ENCODE measurements around the gene ATP2B2. TPM values are rescaled to one million over a fixed set of nuclear protein-coding genes. Genes with fewer than 3 reads are reported as not detected.

The ATP2B2 gene
- total RNA-seq, 4 donors from 2014 or later: 0.09 to 0.12 TPM; not detected in 2

GRCh38 chr3:10489746-10490483 lies 15.5 kb downstream of the ATP2B2 start:
- DNase-seq (ENCODE audit: low spot score) (no peak), ATAC-seq (ENCODE audit: low FRiP score) (no peak)
- no peak for TF ChIP-seq CTCF (IDR thresholded peaks at IDR 0.05)

- TF ChIP-seq CTCF (IDR thresholded peaks at IDR 0.05): no peak
- DNase-seq (ENCODE audit: low spot score): no peak
- ATAC-seq (ENCODE audit: low FRiP score): no peak
Measured at GRCh38 chr3:10487988-10488633, 17.3 kb downstream of the ATP2B2 start.

DNA sequence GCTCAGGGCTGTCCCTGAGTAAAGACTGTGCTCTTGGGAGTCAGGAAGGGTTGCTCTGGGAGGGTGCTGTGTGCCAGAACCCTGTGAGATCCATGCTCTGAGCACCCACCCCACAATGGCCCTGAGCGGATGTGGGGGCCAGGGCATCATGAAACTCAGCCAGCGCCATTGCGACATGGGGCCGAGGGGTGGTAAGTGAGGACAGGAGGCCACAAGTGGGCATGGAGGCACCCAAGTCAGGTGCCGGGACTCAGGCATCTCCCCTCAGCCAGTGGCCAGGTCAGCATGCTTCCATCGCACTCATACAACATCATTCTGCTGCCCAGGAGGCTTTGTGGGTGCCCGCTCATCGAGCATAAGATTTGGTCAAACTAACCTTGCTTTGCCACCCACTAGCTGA lies 19.6 kb downstream of the ATP2B2 start:
- TF ChIP-seq CTCF (IDR thresholded peaks at IDR 0.05): no peak
- ATAC-seq (ENCODE audit: low FRiP score) (no peak), DNase-seq (ENCODE audit: low spot score) (no peak)

- TF ChIP-seq CTCF (IDR thresholded peaks at IDR 0.05): no peak
- DNase-seq (ENCODE audit: low spot score): no peak
- ATAC-seq (ENCODE audit: low FRiP score): no peak
Measured at GRCh38 chr3:10485380-10485779, 20.0 kb downstream of the ATP2B2 start.

DNA sequence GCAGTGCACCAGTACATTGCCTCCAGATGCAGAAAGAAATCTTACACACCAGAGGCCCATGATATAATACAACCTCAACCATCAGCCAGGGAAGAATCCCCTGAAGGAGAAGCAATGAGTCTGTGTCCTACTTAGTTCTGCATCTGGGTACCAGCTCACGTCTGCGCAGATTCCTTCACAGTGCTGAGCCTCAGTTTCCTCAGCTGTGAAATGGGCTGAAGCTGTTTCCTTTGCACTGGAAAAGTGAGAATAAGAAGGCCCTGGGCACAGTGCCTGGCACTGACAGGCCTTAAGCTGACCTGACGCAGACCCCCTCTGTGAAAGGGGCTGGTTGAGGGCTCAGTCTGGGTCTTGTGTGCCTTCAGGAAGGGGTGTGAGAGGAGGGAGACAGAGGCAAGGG lies 20.7 kb downstream of the ATP2B2 start:
- no peak for TF ChIP-seq CTCF (IDR thresholded peaks at IDR 0.05)
- ATAC-seq (ENCODE audit: low FRiP score) (no peak), DNase-seq (ENCODE audit: low spot score) (no peak)

GRCh38 chr3:10483686-10484345 lies 21.6 kb downstream of the ATP2B2 start:
- TF ChIP-seq CTCF (IDR thresholded peaks at IDR 0.05): no peak
- ATAC-seq (ENCODE audit: low FRiP score): no peak
- no peak for DNase-seq (ENCODE audit: low spot score)
